SK-N-SH (cell line): Measurements from ENCODE around the gene PPTC7.

Source experiments
- CTCF ChIP-seq: fragments of 200-600 bp; sonication (generic); IDR thresholded peaks from 2 replicates; pipeline ENCODE4 v1.6.1; 2017; ENCODE audit warnings: antibody characterized with exemption, mild to moderate bottlenecking, moderate library complexity
- NFIC ChIP-seq: IDR thresholded peaks from 2 replicates; pipeline ENCODE4 v1.4.0; 2012; ENCODE audit warnings: borderline replicate concordance
- PBX3 ChIP-seq: IDR thresholded peaks from 2 replicates; pipeline ENCODE4; 2012
- REST ChIP-seq: IDR thresholded peaks from 2 replicates; pipeline ENCODE4 v1.6.1; 2012; ENCODE audit warnings: mild to moderate bottlenecking, low read depth, low read length, moderate library complexity
- TEAD4 ChIP-seq: IDR thresholded peaks from 2 replicates; pipeline ENCODE4 v1.4.0; 2012; ENCODE audit warnings: mild to moderate bottlenecking, borderline replicate concordance; ENCODE audit not compliant: insufficient read depth

GRCh38 chr12:110615171-110615570 is 32.1 kb upstream of the PPTC7 start:
- no peak for TF ChIP-seq CTCF
- no peak for TF ChIP-seq REST
- no peak for TF ChIP-seq PBX3
- no peak for TF ChIP-seq TEAD4
- no peak for TF ChIP-seq NFIC
